Neural crest cell (in vitro differentiated cells): Measurements from ENCODE around the gene ID2. TPM values are rescaled to one million over a fixed set of nuclear protein-coding genes. Genes with fewer than 3 reads are reported as not detected.

Experiments
- DNase-seq: peaks from one replicate; pipeline ENCODE4 v3.0.0; 2021; ENCODE audit warnings: low read depth, mixed read lengths, low spot score
- H3K27ac Mint-ChIP-seq: one replicate; pipeline ENCODE4 v1.8.0; 2021; ENCODE audit warnings: mild to moderate bottlenecking, mixed read lengths; ENCODE audit not compliant: unreplicated experiment
- H3K27me3 Mint-ChIP-seq: 2 replicates; pipeline ENCODE4 v1.8.0; 2021; ENCODE audit warnings: low read depth, mild to moderate bottlenecking, mixed read lengths
- H3K36me3 Mint-ChIP-seq: 2 replicates; pipeline ENCODE4 v1.8.0; 2021; ENCODE audit warnings: low read depth, mild to moderate bottlenecking, mixed read lengths
- H3K4me1 Mint-ChIP-seq: 2 replicates; pipeline ENCODE4 v1.8.0; 2021; ENCODE audit warnings: mixed read lengths
- H3K4me3 Mint-ChIP-seq: one replicate; pipeline ENCODE4 v1.8.0; 2021; ENCODE audit warnings: mild to moderate bottlenecking, mixed read lengths
- H3K9me3 Mint-ChIP-seq: 2 replicates; pipeline ENCODE4 v1.8.0; 2021; ENCODE audit warnings: mixed read lengths
- CTCF ChIP-seq: fragments of 200-600 bp; sonication (generic); conservative IDR thresholded peaks from 2 replicates; pipeline ENCODE4 v1.5.0; 2021; ENCODE audit warnings: antibody characterized with exemption, mild to moderate bottlenecking
- total RNA-seq: library from RNA; stranded (reverse); gene quantifications from 2 replicates; pipeline ENCODE4 v1.2.1, GENCODE V29; 2021

The ID2 gene
- total RNA-seq, 1 donor from 2014 or later, result 46.1 TPM

DNA sequence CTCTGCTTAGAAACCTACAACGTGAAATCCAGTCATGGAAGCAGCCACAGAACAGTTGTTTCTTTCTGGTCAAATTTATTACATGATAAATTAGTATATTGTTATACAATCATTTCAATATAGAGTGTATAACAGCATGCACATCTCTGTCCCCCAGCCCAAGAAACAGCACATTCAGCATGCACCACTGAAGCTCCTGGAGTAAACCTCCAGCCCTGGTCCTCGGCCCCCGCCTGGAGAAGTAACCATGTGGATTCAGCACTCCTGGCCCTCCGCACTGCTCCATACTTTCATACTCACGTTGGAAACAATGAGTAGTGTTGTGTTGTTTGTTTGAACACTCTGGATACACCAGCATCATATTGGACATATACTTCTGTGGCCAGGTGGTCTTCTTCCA, 15.3 kb upstream of the ID2 start:
- DNase-seq, result no peak
- H3K27me3 Mint-ChIP-seq, result no peaks in the 10 kb centered on the region
- no peaks in the 10 kb centered on the region for H3K36me3 Mint-ChIP-seq
- no peak for TF ChIP-seq CTCF
- H3K4me1 Mint-ChIP-seq, result no peaks in the 10 kb centered on the region
- H3K27ac Mint-ChIP-seq, result no peak overlapping the region
- H3K9me3 Mint-ChIP-seq, result no peaks in the 10 kb centered on the region
- no peak overlapping the region for H3K4me3 Mint-ChIP-seq

DNA sequence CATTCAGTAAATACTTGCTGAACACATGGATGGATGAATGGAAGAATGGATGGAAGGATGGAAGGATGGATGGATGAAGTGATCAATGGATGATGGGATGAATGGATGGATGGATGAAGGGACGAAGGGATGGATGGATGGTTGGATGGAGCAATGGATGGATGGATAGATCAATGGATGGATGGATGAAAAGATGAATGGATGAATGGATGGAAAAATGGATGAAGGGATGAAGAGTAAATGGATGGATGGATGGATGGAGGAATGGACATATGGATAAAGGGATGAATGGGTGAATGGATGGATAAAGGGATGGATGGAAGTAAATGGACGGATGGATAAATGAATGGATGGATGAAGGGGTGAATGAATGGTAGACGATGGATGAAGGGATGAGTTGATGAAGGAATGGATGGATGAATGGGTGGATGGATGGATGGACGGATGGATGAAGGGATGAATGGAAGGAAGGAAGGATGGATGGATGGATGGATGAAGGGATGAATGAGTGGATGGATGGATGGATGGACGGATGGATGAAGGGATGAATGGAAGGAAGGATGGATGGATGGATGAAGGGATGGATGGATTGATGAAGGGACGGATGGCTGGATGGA, 13.9 kb upstream of the ID2 start:
- DNase-seq, result no peak
- no peak for TF ChIP-seq CTCF
- H3K27me3 Mint-ChIP-seq, result no peaks in the 10 kb centered on the region
- H3K4me3 Mint-ChIP-seq, result no peak overlapping the region
- no peaks in the 10 kb centered on the region for H3K9me3 Mint-ChIP-seq
- no peaks in the 10 kb centered on the region for H3K4me1 Mint-ChIP-seq
- H3K27ac Mint-ChIP-seq, result no peak overlapping the region
- H3K36me3 Mint-ChIP-seq, result no peaks in the 10 kb centered on the region

DNA sequence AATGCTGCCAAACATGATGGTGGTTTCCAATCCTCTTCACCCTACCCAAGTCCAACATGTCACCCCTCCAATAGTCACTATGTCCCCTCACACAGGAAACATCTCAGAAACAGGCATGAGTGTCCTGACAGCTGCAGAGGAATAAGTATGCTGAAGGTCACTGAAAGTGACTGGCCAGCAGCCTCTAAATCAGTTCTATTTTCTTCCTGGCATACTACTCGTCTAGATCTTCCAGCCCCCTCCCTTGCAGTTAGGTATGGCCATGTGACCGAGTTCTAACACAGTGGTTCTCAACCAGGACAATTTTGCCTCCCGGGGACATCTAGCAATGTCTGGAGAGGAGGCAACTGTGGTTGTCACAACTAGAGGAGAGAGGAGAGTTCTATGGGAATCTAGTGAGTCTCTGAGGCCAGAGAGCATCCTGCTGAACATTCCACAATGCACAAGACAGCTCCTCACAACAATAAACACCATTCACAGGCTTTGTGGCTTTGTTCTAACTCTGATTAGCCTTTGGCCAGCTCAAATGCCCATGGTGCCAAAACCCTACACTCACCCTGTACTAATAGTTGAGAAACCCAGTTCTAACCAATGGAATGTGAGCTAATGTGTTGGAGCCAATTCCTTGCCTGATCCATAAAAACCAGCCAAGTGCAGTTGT, 12.6 kb upstream of the ID2 start:
- Mint-ChIP-seq H3K36me3 (peaks cover 6% of the 10 kb centered on the region), H3K4me1 (no peaks in the 10 kb centered on the region), H3K9me3 (peaks cover 5% of the 10 kb centered on the region), H3K27ac (no peak overlapping the region), H3K27me3 (peaks cover 2% of the 10 kb centered on the region), H3K4me3 (no peak overlapping the region)
- DNase-seq, result no peak
- no peak for TF ChIP-seq CTCF

DNA sequence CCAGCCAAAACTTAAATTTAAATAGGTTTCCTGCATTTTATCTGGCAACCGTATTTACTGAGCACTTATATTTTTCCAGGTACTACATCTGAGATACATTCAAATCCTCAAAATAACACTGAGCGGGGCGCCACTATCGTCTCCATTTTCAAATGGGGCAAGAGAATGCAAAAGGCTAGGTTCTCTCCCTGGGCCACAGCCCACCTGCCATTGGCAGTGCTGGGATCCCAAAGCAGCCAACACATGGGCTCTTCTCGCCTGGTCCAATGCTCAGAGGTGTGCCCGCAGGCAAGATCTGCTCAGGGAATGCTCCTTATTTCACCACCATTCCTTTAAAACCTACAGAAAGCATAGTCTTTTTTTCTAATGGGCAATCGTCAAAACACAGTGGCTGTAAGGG, 11.3 kb upstream of the ID2 start:
- DNase-seq, result no peak
- no peaks in the 10 kb centered on the region for H3K4me1 Mint-ChIP-seq
- H3K9me3 Mint-ChIP-seq, result peaks cover 10% of the 10 kb centered on the region
- TF ChIP-seq CTCF, result no peak
- H3K4me3 Mint-ChIP-seq, result no peak overlapping the region
- no peak overlapping the region for H3K27ac Mint-ChIP-seq
- H3K36me3 Mint-ChIP-seq, result peaks cover 9% of the 10 kb centered on the region
- H3K27me3 Mint-ChIP-seq, result peaks cover 13% of the 10 kb centered on the region

- Mint-ChIP-seq H3K36me3 (peaks cover 9% of the 10 kb centered on the region), H3K27me3 (peaks cover 19% of the 10 kb centered on the region), H3K27ac (no peak overlapping the region), H3K9me3 (peaks cover 10% of the 10 kb centered on the region), H3K4me1 (peaks cover 5% of the 10 kb centered on the region), H3K4me3 (no peak overlapping the region)
- no peak for DNase-seq
- no peak for TF ChIP-seq CTCF
Observed at GRCh38 chr2:8671176-8671575, 10.7 kb upstream of the ID2 start.
